ENCODE measurements around the gene AP1M1.

GRCh38 chr19:16234552-16235445 lies 37.1 kb downstream of the AP1M1 start:
- TF ChIP-seq CEBPB (IDR thresholded peaks at IDR 0.05) (no peak), EP300 (IDR thresholded peaks at IDR 0.05; ENCODE audit: borderline replicate concordance) (no peak), FOXM1 (IDR thresholded peaks at IDR 0.05; ENCODE audit: borderline replicate concordance, low read depth) (no peak), TAF1 (IDR thresholded peaks at IDR 0.05; ENCODE audit: low read depth) (no peak), YY1 (IDR thresholded peaks at IDR 0.05; ENCODE audit: low read depth) (no peak), ZBTB7A (IDR thresholded peaks at IDR 0.05; ENCODE audit: low read depth) (no peak), NFIC (IDR thresholded peaks at IDR 0.05) (no peak), USF1 (IDR thresholded peaks at IDR 0.05) (no peak), TCF12 (IDR thresholded peaks at IDR 0.05; ENCODE audit: low read depth) (no peak), EGR1 (IDR thresholded peaks at IDR 0.05) (no peak), RAD21 (IDR thresholded peaks at IDR 0.05; ENCODE audit: low read depth) (no peak), TEAD4 (IDR thresholded peaks at IDR 0.05) (no peak), CREB1 (IDR thresholded peaks at IDR 0.05; ENCODE audit: low read depth) (no peak)
- TF ChIP-seq, protein P1, sequence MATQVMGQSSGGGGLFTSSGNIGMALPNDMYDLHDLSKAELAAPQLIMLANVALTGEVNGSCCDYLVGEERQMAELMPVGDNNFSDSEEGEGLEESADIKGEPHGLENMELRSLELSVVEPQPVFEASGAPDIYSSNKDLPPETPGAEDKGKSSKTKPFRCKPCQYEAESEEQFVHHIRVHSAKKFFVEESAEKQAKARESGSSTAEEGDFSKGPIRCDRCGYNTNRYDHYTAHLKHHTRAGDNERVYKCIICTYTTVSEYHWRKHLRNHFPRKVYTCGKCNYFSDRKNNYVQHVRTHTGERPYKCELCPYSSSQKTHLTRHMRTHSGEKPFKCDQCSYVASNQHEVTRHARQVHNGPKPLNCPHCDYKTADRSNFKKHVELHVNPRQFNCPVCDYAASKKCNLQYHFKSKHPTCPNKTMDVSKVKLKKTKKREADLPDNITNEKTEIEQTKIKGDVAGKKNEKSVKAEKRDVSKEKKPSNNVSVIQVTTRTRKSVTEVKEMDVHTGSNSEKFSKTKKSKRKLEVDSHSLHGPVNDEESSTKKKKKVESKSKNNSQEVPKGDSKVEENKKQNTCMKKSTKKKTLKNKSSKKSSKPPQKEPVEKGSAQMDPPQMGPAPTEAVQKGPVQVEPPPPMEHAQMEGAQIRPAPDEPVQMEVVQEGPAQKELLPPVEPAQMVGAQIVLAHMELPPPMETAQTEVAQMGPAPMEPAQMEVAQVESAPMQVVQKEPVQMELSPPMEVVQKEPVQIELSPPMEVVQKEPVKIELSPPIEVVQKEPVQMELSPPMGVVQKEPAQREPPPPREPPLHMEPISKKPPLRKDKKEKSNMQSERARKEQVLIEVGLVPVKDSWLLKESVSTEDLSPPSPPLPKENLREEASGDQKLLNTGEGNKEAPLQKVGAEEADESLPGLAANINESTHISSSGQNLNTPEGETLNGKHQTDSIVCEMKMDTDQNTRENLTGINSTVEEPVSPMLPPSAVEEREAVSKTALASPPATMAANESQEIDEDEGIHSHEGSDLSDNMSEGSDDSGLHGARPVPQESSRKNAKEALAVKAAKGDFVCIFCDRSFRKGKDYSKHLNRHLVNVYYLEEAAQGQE (IDR thresholded peaks at IDR 0.05; ENCODE audit: low read depth) = no peak

Measured in Ishikawa (cell line).